Activated T-helper 17 cell treated with anti-CD3 and anti-CD28 coated beads, Interleukin-2, amount 50 U/mL, for 72 hours (primary cell): Measurements from ENCODE around the gene UNG. TPM values are rescaled to one million over a fixed set of nuclear protein-coding genes. Genes with fewer than 3 reads are reported as not detected.

ENCODE experiments used
- ATAC-seq: fragments of 150-1000 bp; cut with Tn5 transposase; replicated peaks from 2 replicates; pipeline ENCODE4 v1.10.0; 2021; ENCODE audit warnings: mild to moderate bottlenecking, moderate library complexity
- H3K27ac Mint-ChIP-seq: one replicate; pipeline ENCODE4 v1.8.0; 2022; ENCODE audit warnings: mixed read lengths
- H3K27me3 Mint-ChIP-seq: one replicate; pipeline ENCODE4 v1.8.0; 2022; ENCODE audit warnings: mixed read lengths
- H3K36me3 Mint-ChIP-seq: one replicate; pipeline ENCODE4 v1.8.0; 2022; ENCODE audit warnings: low read depth, mild to moderate bottlenecking, mixed read lengths
- H3K4me1 Mint-ChIP-seq: one replicate; pipeline ENCODE4 v1.8.0; 2022; ENCODE audit warnings: mixed read lengths
- H3K4me3 Mint-ChIP-seq: one replicate; pipeline ENCODE4 v1.8.0; 2022; ENCODE audit warnings: mild to moderate bottlenecking, mixed read lengths
- H3K9me3 Mint-ChIP-seq: one replicate; pipeline ENCODE4 v1.8.0; 2022; ENCODE audit warnings: mixed read lengths
- total RNA-seq, 2 donors: library from RNA; stranded (reverse); gene quantifications; one replicate each; pipeline ENCODE4 v1.2.3, GENCODE V29; 2022

Gene UNG
- total RNA-seq, 2 donors from 2014 or later: 48.3 to 85.7 TPM

GRCh38 chr12:109069307-109070271 is 27.8 kb upstream of the UNG start:
- no peak for ATAC-seq
- H3K36me3 Mint-ChIP-seq: peaks cover 73% of the 10 kb centered on the region
- H3K27me3 Mint-ChIP-seq: no peaks in the 10 kb centered on the region
- H3K4me1 Mint-ChIP-seq: no peaks in the 10 kb centered on the region
- H3K27ac Mint-ChIP-seq: no peak overlapping the region
- no peaks in the 10 kb centered on the region for H3K9me3 Mint-ChIP-seq
- no peak overlapping the region for H3K4me3 Mint-ChIP-seq

- Mint-ChIP-seq H3K9me3 (no peaks in the 10 kb centered on the region), H3K27me3 (no peaks in the 10 kb centered on the region), H3K4me3 (no peak overlapping the region), H3K4me1 (no peaks in the 10 kb centered on the region), H3K36me3 (peaks cover 87% of the 10 kb centered on the region), H3K27ac (no peak overlapping the region)
- no peak for ATAC-seq
These were observed 22.5 kb upstream of the UNG start for GRCh38 chr12:109074866-109075265.

- H3K4me3 Mint-ChIP-seq: no peak overlapping the region
- H3K9me3 Mint-ChIP-seq: no peaks in the 10 kb centered on the region
- no peak overlapping the region for H3K27ac Mint-ChIP-seq
- no peaks in the 10 kb centered on the region for H3K27me3 Mint-ChIP-seq
- no peak for ATAC-seq
- H3K4me1 Mint-ChIP-seq: no peaks in the 10 kb centered on the region
- H3K36me3 Mint-ChIP-seq: peaks cover 80% of the 10 kb centered on the region
These were observed 14.6 kb upstream of the UNG start for GRCh38 chr12:109082751-109083150.

- no peak for ATAC-seq
- no peak overlapping the region for H3K27ac Mint-ChIP-seq
- H3K36me3 Mint-ChIP-seq: peaks cover 83% of the 10 kb centered on the region
- no peaks in the 10 kb centered on the region for H3K4me1 Mint-ChIP-seq
- H3K9me3 Mint-ChIP-seq: no peaks in the 10 kb centered on the region
- no peak overlapping the region for H3K4me3 Mint-ChIP-seq
- no peaks in the 10 kb centered on the region for H3K27me3 Mint-ChIP-seq
These were observed 13.0 kb upstream of the UNG start for GRCh38 chr12:109084425-109084824.

GRCh38 chr12:109085590-109085989 is 11.8 kb upstream of the UNG start:
- H3K9me3 Mint-ChIP-seq: no peaks in the 10 kb centered on the region
- H3K27me3 Mint-ChIP-seq: no peaks in the 10 kb centered on the region
- H3K4me3 Mint-ChIP-seq: no peak overlapping the region
- H3K4me1 Mint-ChIP-seq: no peaks in the 10 kb centered on the region
- ATAC-seq: no peak
- H3K36me3 Mint-ChIP-seq: peaks cover 83% of the 10 kb centered on the region
- no peak overlapping the region for H3K27ac Mint-ChIP-seq

- Mint-ChIP-seq H3K27ac (no peak overlapping the region), H3K27me3 (no peaks in the 10 kb centered on the region), H3K9me3 (no peaks in the 10 kb centered on the region), H3K4me3 (no peak overlapping the region), H3K36me3 (peaks cover 73% of the 10 kb centered on the region), H3K4me1 (peaks cover 7% of the 10 kb centered on the region)
- ATAC-seq: no peak
These were observed 10.1 kb upstream of the UNG start for GRCh38 chr12:109087250-109087649.

- Mint-ChIP-seq H3K27me3 (no peaks in the 10 kb centered on the region), H3K9me3 (no peaks in the 10 kb centered on the region), H3K4me1 (peaks cover 12% of the 10 kb centered on the region), H3K4me3 (no peak overlapping the region), H3K36me3 (peaks cover 57% of the 10 kb centered on the region), H3K27ac (peak overlapping the region; percentile 47)
- no peak for ATAC-seq
These were observed 8.6 kb upstream of the UNG start for GRCh38 chr12:109088818-109089217.

- peak overlapping the region; percentile 47 for H3K27ac Mint-ChIP-seq
- H3K4me3 Mint-ChIP-seq: no peak overlapping the region
- peaks cover 12% of the 10 kb centered on the region for H3K4me1 Mint-ChIP-seq
- H3K36me3 Mint-ChIP-seq: peaks cover 55% of the 10 kb centered on the region
- ATAC-seq: no peak
- H3K27me3 Mint-ChIP-seq: no peaks in the 10 kb centered on the region
- H3K9me3 Mint-ChIP-seq: no peaks in the 10 kb centered on the region
These were observed 7.7 kb upstream of the UNG start for GRCh38 chr12:109089683-109090082.

GRCh38 chr12:109092497-109093021 is 4.8 kb upstream of the UNG start:
- Mint-ChIP-seq H3K4me3 (peak overlapping the region; percentile 95), H3K27me3 (no peaks in the 10 kb centered on the region), H3K36me3 (peaks cover 33% of the 10 kb centered on the region), H3K4me1 (peaks cover 12% of the 10 kb centered on the region), H3K9me3 (no peaks in the 10 kb centered on the region), H3K27ac (peak overlapping the region; percentile 88)
- no peak for ATAC-seq

GRCh38 chr12:109093022-109093918 is 4.1 kb upstream of the UNG start, which contains the start of gene ALKBH2:
Gene ALKBH2 (minus strand): TSS chr12:109093472. CDS start chr12:109092786, 686 bp downstream.
- peak within 1 kb of the TSS; percentile 88 for H3K27ac Mint-ChIP-seq
- peaks cover 12% of the 10 kb centered on the region for H3K4me1 Mint-ChIP-seq
- H3K4me3 Mint-ChIP-seq: peak within 1 kb of the TSS; percentile 95
- H3K9me3 Mint-ChIP-seq: no peaks in the 10 kb centered on the region
- H3K36me3 Mint-ChIP-seq: peaks cover 32% of the 10 kb centered on the region
- ATAC-seq: peak; percentile 77
- H3K27me3 Mint-ChIP-seq: no peaks in the 10 kb centered on the region

GRCh38 chr12:109097140-109097434 is 310 bp upstream of the UNG start:
- Mint-ChIP-seq H3K9me3 (no peaks in the 10 kb centered on the region), H3K4me3 (peak overlapping the region; percentile 89), H3K27me3 (no peaks in the 10 kb centered on the region), H3K4me1 (peaks cover 25% of the 10 kb centered on the region), H3K27ac (no peak overlapping the region), H3K36me3 (peaks cover 39% of the 10 kb centered on the region)
- ATAC-seq: no peak

GRCh38 chr12:109098183-109098604 is 797 bp downstream of the UNG start:
- H3K27me3 Mint-ChIP-seq: no peaks in the 10 kb centered on the region
- ATAC-seq: peak; percentile 22
- no peaks in the 10 kb centered on the region for H3K9me3 Mint-ChIP-seq
- peak overlapping the region; percentile 83 for H3K27ac Mint-ChIP-seq
- H3K4me3 Mint-ChIP-seq: peak overlapping the region; percentile 89
- peaks cover 18% of the 10 kb centered on the region for H3K4me1 Mint-ChIP-seq
- H3K36me3 Mint-ChIP-seq: peaks cover 50% of the 10 kb centered on the region

- H3K9me3 Mint-ChIP-seq: no peaks in the 10 kb centered on the region
- no peak for ATAC-seq
- H3K4me3 Mint-ChIP-seq: peak overlapping the region; percentile 89
- H3K36me3 Mint-ChIP-seq: peaks cover 55% of the 10 kb centered on the region
- peaks cover 18% of the 10 kb centered on the region for H3K4me1 Mint-ChIP-seq
- H3K27ac Mint-ChIP-seq: peak overlapping the region; percentile 83
- no peaks in the 10 kb centered on the region for H3K27me3 Mint-ChIP-seq
These were observed 1.3 kb downstream of the UNG start for GRCh38 chr12:109098651-109099050.

- no peaks in the 10 kb centered on the region for H3K9me3 Mint-ChIP-seq
- H3K27ac Mint-ChIP-seq: peak overlapping the region; percentile 83
- H3K36me3 Mint-ChIP-seq: peaks cover 64% of the 10 kb centered on the region
- peaks cover 18% of the 10 kb centered on the region for H3K4me1 Mint-ChIP-seq
- H3K4me3 Mint-ChIP-seq: peak overlapping the region; percentile 89
- ATAC-seq: no peak
- H3K27me3 Mint-ChIP-seq: no peaks in the 10 kb centered on the region
These were observed 2.1 kb downstream of the UNG start for GRCh38 chr12:109099431-109100020.
